ENCODE results near the gene EHMT1.

The EHMT1 gene

DNA sequence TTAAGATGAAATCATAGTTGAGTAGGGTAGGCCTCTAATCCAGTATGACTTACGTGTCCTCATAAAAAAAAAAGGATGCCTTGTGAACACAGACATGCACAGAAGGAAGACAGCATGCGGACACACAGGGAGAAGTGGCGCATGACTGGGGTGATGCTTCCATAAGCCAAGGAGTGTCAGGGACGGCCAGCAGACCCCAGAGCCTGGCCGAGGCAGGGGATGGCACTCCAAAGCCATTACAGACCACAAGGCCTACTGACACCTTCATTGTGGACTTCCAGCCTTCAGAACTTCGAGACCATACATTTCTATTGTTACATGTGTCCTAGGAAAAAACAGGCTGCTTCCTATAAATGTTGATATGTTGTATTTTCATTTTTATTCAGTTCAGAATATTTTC lies 19.9 kb downstream of the EHMT1 start:
- DNase-seq (ENCODE audit: insufficient read length, low spot score) (no peak), FAIRE-seq (no peak)
- no peak for TF ChIP-seq POLR2A (IDR thresholded peaks at IDR 0.05; ENCODE audit: low read depth, low read length)

DNA sequence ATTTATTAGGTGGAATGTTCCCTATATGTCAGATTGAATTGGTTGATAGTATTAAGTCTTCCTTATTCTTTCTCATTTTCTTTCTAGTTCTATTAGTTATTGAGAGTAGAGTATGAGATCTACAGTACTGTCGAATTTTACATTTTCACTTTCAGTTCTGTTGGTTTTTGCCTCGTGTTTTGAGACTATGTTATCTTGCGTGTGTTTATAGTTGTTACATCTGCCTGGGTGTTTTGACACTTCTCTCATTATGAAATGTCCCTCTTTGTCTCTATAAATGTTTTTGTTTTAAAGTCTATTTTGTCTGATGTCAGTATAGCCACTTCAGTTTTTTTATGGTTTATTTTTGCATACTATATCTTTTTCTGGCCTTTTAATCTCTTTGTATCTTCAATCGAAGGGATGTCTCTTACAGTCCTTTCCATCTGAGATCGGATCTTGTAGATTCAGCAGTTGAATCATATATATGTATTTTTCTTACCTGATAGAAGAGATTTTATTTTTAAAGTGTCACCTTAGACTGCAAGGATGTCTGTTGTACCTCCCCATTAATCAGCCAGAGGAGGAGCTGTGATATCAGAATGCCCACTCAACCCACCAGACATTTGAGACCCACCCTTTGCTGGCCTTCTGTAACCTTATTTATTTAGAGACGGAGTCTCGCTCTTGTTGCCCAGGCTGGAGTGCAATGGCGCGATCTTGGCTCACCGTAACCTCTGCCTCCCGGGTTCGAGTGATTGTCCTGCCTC lies 20.7 kb downstream of the EHMT1 start:
- no peak for DNase-seq (ENCODE audit: insufficient read length, low spot score)
- TF ChIP-seq POLR2A (IDR thresholded peaks at IDR 0.05; ENCODE audit: low read depth, low read length): no peak
- no peak for FAIRE-seq

DNA sequence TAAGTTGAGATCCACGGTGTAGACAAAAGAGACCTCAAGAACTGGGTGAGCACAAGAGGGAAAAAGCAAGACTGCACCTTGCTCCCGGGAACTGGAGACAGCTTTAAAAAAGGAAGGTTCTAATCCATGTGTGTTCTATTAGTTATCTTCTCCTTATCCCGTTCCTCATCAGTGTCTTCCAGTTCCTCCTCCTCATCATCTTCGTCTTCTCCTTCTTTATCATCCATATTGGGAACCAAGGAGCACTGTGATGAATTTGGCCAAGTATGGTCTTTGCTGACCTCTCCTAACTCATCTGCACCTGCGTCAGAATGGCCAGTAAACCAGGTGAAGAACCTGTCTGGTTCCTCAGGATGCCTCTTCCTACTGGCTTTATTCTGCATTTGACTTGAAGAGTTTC lies 22.1 kb downstream of the EHMT1 start:
- no peak for FAIRE-seq
- DNase-seq (ENCODE audit: insufficient read length, low spot score): no peak
- no peak for TF ChIP-seq POLR2A (IDR thresholded peaks at IDR 0.05; ENCODE audit: low read depth, low read length)

DNA sequence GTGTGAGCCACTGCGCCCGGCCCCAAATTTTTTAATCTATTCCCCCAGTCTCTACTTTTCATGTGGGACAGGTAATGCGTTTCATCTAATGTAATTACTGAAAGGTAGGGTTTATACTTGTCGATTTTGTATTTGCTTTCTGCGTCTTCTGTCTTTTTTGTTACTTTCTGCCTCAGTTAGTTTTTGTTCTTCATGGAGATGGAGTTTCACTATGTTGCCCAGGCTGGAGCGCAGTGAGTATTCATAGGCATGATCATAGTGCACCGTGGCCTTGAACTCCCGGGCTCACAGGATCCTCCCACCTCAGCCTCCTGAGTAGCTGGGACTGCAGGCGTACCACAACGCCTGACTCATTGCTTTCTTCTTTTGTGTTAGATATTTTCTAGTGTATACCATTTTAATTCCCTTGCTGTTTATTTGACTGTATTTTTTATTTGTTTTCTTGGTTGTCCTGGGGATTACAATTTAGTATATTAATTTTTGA lies 23.4 kb downstream of the EHMT1 start:
- DNase-seq (ENCODE audit: insufficient read length, low spot score) (no peak), FAIRE-seq (no peak)
- TF ChIP-seq POLR2A (IDR thresholded peaks at IDR 0.05; ENCODE audit: low read depth, low read length): no peak

DNA sequence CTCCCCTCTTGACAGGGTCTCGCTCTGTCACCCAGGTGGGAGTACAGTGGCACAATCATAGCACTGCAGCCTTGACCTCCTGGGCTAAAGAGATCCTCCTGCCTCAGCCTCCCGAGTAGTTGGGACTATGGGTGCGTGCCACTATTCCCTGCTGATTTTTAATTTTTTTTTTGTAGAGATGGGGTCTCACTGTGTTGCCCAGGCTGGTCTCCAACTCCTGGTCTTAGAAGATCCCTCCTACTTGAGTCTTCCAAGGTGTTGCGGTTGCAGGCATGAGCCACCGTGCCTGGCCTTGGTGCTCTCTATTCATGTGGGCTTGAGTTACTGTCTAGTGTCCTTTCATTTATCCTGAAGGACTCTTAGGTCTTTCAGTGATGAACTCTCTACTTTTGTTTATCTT lies 24.1 kb downstream of the EHMT1 start:
- FAIRE-seq (no peak), DNase-seq (ENCODE audit: insufficient read length, low spot score) (no peak)
- no peak for TF ChIP-seq POLR2A (IDR thresholded peaks at IDR 0.05; ENCODE audit: low read depth, low read length)

DNA sequence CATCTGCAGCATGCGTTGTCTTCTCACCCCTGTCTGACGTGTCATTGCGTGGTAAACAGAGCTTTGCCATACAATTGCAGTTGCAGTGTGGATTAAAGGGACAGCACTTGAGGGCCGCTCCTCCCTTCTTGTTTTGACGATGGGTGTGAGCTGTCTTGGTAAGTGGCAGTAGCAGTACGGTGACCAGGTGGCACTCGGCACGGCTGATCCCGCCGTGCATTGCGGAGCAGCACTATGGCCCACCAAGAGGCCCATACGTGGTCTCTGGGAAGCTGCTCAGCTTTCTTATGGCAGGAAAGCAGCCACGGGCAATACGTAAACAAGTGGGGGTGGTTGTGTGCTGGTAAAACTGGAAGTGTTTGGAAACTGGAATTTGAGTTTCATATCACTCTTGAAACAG lies 25.1 kb downstream of the EHMT1 start:
- TF ChIP-seq POLR2A (IDR thresholded peaks at IDR 0.05; ENCODE audit: low read depth, low read length): no peak
- FAIRE-seq (no peak), DNase-seq (ENCODE audit: insufficient read length, low spot score) (no peak)

DNA sequence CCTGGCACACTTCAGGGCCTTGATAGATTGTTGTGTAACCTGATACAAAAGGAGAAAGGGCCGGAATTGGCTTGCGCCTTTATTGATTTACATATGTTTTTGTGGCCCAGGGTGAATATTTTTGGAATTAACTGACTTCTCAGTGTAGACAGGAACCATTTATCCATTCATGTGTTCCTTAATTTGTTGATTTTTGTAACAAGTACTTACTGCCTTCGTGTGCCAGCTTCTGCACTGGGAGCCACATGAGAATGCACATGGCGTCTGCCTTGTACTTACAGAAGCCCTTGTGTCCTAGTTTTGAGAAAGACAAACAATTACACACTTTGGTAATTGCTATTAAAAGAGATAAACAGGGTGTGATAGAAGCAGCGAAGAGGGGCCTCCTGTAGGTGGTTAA lies 26.4 kb downstream of the EHMT1 start:
- no peak for TF ChIP-seq POLR2A (IDR thresholded peaks at IDR 0.05; ENCODE audit: low read depth, low read length)
- DNase-seq (ENCODE audit: insufficient read length, low spot score) (no peak), FAIRE-seq (no peak)

DNA sequence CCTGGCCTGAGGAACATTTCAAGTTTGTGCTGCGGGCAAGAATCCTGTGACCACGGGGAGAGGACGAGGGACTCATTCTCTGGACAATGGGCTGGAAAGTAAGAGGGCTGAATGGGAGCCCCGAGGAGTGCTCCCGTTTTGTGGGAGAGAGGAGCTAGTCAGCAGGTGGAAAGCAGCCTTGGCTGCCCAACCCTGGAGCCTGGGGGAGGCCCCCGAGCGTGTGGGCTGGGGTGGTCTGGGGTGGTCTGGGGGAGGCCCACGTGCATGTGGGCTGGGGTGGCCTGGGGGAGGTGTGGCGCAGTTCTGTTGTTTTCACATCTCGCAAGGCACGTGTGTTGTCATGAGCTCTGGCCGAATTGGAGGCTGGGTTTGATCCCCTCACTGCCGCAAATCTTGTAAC lies 27.5 kb downstream of the EHMT1 start:
- FAIRE-seq (no peak), DNase-seq (ENCODE audit: insufficient read length, low spot score) (no peak)
- no peak for TF ChIP-seq POLR2A (IDR thresholded peaks at IDR 0.05; ENCODE audit: low read depth, low read length)

DNA sequence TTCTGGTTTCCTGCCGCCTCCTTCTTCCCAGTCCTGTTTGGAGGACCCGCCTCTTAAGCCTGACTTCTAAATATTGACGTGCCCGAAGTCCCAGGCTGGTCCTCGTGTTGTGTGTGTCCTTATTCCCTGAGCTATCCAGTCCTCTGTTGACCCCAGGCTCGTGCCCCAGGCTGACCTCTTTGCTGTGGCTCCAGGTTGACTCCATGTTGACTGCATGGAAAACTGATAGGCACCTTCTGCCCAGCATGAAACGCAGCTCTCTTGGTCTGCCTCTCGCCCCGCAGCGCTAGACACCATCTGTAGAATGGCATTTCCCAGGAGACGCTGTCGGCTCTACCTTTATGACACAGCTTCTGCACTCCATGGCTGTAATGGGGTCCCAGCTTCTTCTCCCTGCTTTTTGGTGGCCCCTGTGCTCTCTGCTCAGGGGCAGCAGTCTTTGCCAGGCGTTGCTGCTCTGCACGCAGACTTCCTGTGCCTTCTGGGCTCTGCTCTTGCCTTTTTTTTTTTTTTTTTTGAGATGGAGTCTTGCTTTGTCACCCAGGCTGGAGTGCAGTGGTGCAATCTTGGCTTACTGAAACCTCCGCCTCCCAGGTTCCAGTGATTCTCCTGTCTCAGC lies 28.4 kb downstream of the EHMT1 start:
- DNase-seq (ENCODE audit: insufficient read length, low spot score): no peak
- TF ChIP-seq POLR2A (IDR thresholded peaks at IDR 0.05; ENCODE audit: low read depth, low read length): no peak
- FAIRE-seq: no peak

DNA sequence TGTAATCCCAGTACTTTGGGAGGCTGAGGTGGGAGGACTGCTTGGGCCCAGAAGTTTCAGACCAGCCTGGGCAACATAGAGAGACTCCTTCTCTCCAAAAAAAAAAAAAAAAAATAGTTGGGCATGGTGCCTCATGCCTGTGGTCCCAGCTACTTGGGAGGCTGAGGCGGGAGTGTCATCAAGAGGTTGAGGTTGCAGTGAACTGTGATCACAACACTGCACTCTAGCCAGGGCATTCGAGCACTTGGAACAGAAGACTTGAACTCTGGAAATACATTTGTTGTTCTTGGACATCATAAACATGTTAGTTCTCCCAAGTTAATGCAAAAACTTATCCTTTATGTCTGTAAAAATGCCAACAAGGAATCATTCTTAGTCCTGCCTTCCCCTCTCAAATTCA lies 29.6 kb downstream of the EHMT1 start:
- FAIRE-seq (no peak), DNase-seq (ENCODE audit: insufficient read length, low spot score) (no peak)
- no peak for TF ChIP-seq POLR2A (IDR thresholded peaks at IDR 0.05; ENCODE audit: low read depth, low read length)

DNA sequence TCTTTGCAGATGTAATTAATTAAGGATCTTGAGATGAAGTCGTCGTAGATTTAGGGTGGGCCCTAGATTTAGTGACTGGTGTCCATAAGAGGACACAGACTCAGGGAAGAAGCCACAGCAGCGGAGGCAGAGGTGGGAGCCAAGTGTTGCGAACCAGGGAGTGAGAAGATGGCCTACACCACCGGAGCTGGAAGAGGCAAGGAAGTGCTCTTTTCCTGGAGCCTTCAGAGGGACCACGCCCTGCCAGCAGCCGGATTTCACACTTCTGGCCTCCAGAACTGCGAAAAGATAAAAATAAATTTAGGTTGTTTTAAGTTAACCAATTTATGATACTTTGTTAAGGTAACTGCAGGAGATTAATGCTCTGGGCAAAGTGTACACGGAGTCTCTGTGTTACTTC lies 30.7 kb downstream of the EHMT1 start:
- no peak for DNase-seq (ENCODE audit: insufficient read length, low spot score)
- no peak for TF ChIP-seq POLR2A (IDR thresholded peaks at IDR 0.05; ENCODE audit: low read depth, low read length)
- FAIRE-seq: no peak

DNA sequence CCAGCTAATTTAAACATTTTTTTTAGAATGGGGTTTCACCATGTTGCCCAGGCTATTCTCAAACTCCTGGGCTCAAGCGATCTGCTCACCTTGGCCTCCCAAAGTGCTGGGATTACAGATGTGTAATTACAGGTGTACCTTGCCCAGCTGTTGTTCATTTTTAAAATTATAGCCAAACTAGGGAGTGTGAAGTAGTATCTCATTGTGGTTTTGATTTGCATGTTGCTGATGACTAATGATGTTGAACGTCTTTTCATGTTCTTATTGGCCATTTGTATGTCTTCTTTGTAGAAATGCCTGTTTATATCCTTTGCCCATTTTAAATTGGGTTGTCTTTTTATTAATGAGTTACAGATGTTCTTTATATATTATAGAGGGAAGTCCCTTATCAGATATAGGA lies 31.5 kb downstream of the EHMT1 start:
- no peak for TF ChIP-seq POLR2A (IDR thresholded peaks at IDR 0.05; ENCODE audit: low read depth, low read length)
- FAIRE-seq (no peak), DNase-seq (ENCODE audit: insufficient read length, low spot score) (no peak)

DNA sequence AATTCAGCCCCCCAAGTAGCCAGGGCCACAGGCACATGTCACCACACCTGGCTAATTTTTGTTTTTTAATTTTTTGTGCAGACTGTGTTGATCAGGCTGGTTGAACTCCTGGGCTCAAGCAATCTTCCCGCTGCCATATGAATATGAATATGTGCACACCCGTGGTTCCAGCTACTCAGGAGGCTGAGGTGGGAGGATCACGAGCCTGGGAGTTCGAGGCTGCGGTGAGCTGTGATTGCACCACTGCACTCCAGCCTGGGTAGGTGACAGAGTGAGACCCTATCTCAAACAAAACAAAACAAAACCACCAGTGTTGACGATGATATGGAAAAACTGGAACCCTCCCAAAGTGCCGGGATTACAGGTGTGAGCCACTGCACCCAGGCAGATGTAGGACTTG lies 32.0 kb downstream of the EHMT1 start:
- DNase-seq (ENCODE audit: insufficient read length, low spot score) (no peak), FAIRE-seq (no peak)
- TF ChIP-seq POLR2A (IDR thresholded peaks at IDR 0.05; ENCODE audit: low read depth, low read length): no peak

DNA sequence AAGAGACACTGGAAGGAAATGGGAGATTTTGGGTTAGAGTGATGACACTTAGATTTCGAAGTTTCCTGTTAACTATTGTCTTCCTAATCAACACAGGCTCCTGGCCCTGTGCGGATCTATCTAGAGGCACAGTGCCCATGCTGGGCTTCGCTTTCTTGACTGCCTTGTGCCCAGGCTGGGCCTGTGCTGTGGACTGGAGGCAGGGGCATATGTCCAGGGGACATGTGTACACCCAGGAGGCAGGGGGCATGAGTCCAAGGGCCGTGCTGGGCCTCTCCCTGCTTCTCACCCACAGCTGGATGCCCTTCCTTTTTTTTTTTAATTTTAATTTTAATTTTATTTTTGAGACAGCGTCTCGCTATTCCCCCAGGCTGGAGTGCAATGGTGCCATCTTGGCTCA lies 37.6 kb downstream of the EHMT1 start:
- no peak for TF ChIP-seq POLR2A (IDR thresholded peaks at IDR 0.05; ENCODE audit: low read depth, low read length)
- FAIRE-seq: no peak
- no peak for DNase-seq (ENCODE audit: insufficient read length, low spot score)

DNA sequence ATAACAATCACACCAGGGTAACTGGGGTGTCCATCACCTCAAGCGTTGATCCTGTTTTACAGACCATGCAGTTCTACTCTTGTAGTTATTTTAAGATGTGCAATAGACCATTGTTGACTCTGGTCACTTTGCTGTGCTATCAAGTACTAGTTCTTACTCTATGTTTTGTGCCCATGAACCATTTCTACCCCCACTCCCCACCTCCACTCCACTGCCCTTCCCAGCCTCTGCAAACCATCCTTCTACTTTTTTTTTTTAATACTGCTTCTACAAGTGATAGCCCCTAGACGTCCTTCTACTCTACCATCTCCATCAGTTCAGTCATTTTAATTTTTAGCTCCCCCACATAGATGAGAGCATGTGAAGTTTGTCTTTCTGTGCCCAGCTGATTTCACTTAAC lies 38.8 kb downstream of the EHMT1 start:
- FAIRE-seq: no peak
- TF ChIP-seq POLR2A (IDR thresholded peaks at IDR 0.05; ENCODE audit: low read depth, low read length): no peak
- DNase-seq (ENCODE audit: insufficient read length, low spot score): no peak
